ENCODE data around the gene CR1.

- TF ChIP-seq CTCF (IDR thresholded peaks at IDR 0.05) (no peak), POLR2A (IDR thresholded peaks at IDR 0.05) (no peak)
These were observed 23.8 kb downstream of the CR1 start for GRCh38 chr1:207519505-207520399.

Measured in testis (tissue), 2 donors.